IMR-90 (cell line): ENCODE results near the gene HAGHL. TPM values are rescaled to one million over a fixed set of nuclear protein-coding genes. Genes with fewer than 3 reads are reported as not detected.

ENCODE experiments used
- ATAC-seq: fragments of 200-7000 bp; cut with Tn5 transposase; 2 replicates; pipeline ENCODE4 v1.9.1; 2020; ENCODE audit warnings: low read depth, mild to moderate bottlenecking, moderate library complexity
- BruUV-seq: library from RNA; stranded (reverse); fragments of 400-500 nt; replicated peaks from 2 replicates; lab custom pipeline; 2021; lab: Mats Ljungman, UMichigan
- CTCF ChIA-PET: fragments of 300-600 bp; formaldehyde crosslinking; extraction: SDS; loops from one replicate; lab custom pipeline; 2021; ENCODE audit warnings: antibody characterized with exemption; lab: Yijun Ruan, JAX
- POLR2A ChIA-PET: fragments of 300-600 bp; sonication (Branson Sonifier 250); formaldehyde crosslinking; loops from one replicate; lab custom pipeline; 2022; ENCODE audit warnings: antibody characterized with exemption; ENCODE audit not compliant: unreplicated experiment; lab: Charles Lee
- DNase-seq: peaks from one replicate; pipeline ENCODE4 v3.0.0; 2013
- H2AFZ ChIP-seq: replicated peaks from 2 replicates; pipeline ENCODE3; 2013; ENCODE audit warnings: low read length, mild to moderate bottlenecking; ENCODE audit not compliant: poor library complexity
- H2AK5ac ChIP-seq: 2 replicates; pipeline ENCODE4 v1.6.1; 2013; ENCODE audit warnings: low read depth, low read length, inconsistent platforms
- H2AK9ac ChIP-seq: replicated peaks from 2 replicates; pipeline ENCODE3; 2013; ENCODE audit warnings: mild to moderate bottlenecking, low read depth, low read length, moderate library complexity; ENCODE audit not compliant: poor library complexity
- H2BK120ac ChIP-seq: 2 replicates; pipeline ENCODE4 v1.6.1; 2013; ENCODE audit warnings: low read depth, low read length, inconsistent platforms
- H2BK15ac ChIP-seq: 3 replicates; pipeline ENCODE4 v1.6.1; 2013; ENCODE audit warnings: low read depth, low read length, inconsistent platforms
- H2BK20ac ChIP-seq: 2 replicates; pipeline ENCODE4 v1.6.1; 2013; ENCODE audit warnings: low read depth, mild to moderate bottlenecking, inconsistent platforms, low read length, moderate library complexity
- H2BK5ac ChIP-seq: 2 replicates; pipeline ENCODE4 v1.6.1; 2013; ENCODE audit warnings: mild to moderate bottlenecking, low read depth, low read length, inconsistent platforms; ENCODE audit not compliant: poor library complexity, severe bottlenecking
- H3K14ac ChIP-seq: replicated peaks from 2 replicates; pipeline ENCODE4 v1.6.1; 2013; ENCODE audit warnings: low read depth, low read length, inconsistent platforms
- H3K18ac ChIP-seq: 2 replicates; pipeline ENCODE4 v1.6.1; 2013; ENCODE audit warnings: low read depth, low read length, control low read depth
- H3K23ac ChIP-seq: 2 replicates; pipeline ENCODE4 v1.6.1; 2013; ENCODE audit warnings: low read depth, low read length, inconsistent platforms
- H3K27ac ChIP-seq: 2 replicates; pipeline ENCODE4 v1.5.1; 2013; ENCODE audit warnings: mild to moderate bottlenecking, control low read depth, low read length; ENCODE audit not compliant: insufficient read depth
- H3K27me3 ChIP-seq: 2 replicates; pipeline ENCODE4 v1.6.1; 2013; ENCODE audit warnings: low read length; ENCODE audit not compliant: control insufficient read depth, insufficient read depth
- H3K36me3 ChIP-seq: 2 replicates; pipeline ENCODE4 v1.6.1; 2013; ENCODE audit warnings: low read length, mixed read lengths; ENCODE audit not compliant: control insufficient read depth, insufficient read depth
- H3K4ac ChIP-seq: 2 replicates; pipeline ENCODE4 v1.6.1; 2013; ENCODE audit warnings: low read depth, low read length, inconsistent platforms
- H3K4me1 ChIP-seq: 2 replicates; pipeline ENCODE4 v1.6.1; 2013; ENCODE audit warnings: low read length, mixed read lengths; ENCODE audit not compliant: control insufficient read depth, insufficient read depth
- H3K4me2 ChIP-seq: 2 replicates; pipeline ENCODE4 v1.6.1; 2013; ENCODE audit warnings: low read depth, mild to moderate bottlenecking, control low read depth, low read length, moderate library complexity
- H3K4me3 ChIP-seq: 2 replicates; pipeline ENCODE4 v1.5.1; 2013; ENCODE audit warnings: low read depth, mild to moderate bottlenecking, control low read depth, low read length, moderate library complexity; ENCODE audit not compliant: insufficient read depth
- H3K56ac ChIP-seq: 2 replicates; pipeline ENCODE4 v1.6.1; 2013; ENCODE audit warnings: low read length, inconsistent platforms; ENCODE audit not compliant: insufficient read depth; ENCODE audit errors: extremely low read depth
- H3K79me1 ChIP-seq, 2 experiments: 2 replicates each; pipeline ENCODE4 v1.6.1; 2013; ENCODE audit warnings: low read length in 2 of 2, inconsistent platforms in 1 of 2, low read depth in 1 of 2
- H3K9ac ChIP-seq: 2 replicates; pipeline ENCODE4 v1.6.1; 2013; ENCODE audit warnings: low read depth, low read length, control low read depth
- H3K9me1 ChIP-seq: 2 replicates; pipeline ENCODE4 v1.6.1; 2013; ENCODE audit warnings: low read length, inconsistent platforms; ENCODE audit not compliant: insufficient read depth
- H3K9me3 ChIP-seq: 2 replicates; pipeline ENCODE4 v1.6.1; 2013; ENCODE audit warnings: low read length; ENCODE audit not compliant: control insufficient read depth, insufficient read depth
- H4K20me1 ChIP-seq: 2 replicates; pipeline ENCODE4 v1.6.1; 2013; ENCODE audit warnings: low read length, inconsistent platforms; ENCODE audit not compliant: insufficient read depth
- H4K5ac ChIP-seq: 2 replicates; pipeline ENCODE4 v1.6.1; 2013; ENCODE audit warnings: mild to moderate bottlenecking, low read depth, low read length, control low read depth
- H4K8ac ChIP-seq, 2 experiments: 2 replicates each; pipeline ENCODE4 v1.6.1; 2013; ENCODE audit warnings: low read depth in 2 of 2, low read length in 2 of 2, control low read depth in 1 of 2, inconsistent platforms in 1 of 2
- H4K91ac ChIP-seq: 2 replicates; pipeline ENCODE4 v1.6.1; 2013; ENCODE audit warnings: low read depth, low read length, inconsistent platforms; ENCODE audit not compliant: insufficient read depth
- FOS ChIP-seq: fragments of 150-350 bp; IDR thresholded peaks from 2 replicates; pipeline ENCODE4 v1.6.1; 2016; ENCODE audit warnings: low read depth, low read length
- WGBS, 2 experiments: methylation state at CpG; one replicate each; pipeline versions ENCODE4 v1.1.5 to v1.1.7; 2013; ENCODE audit warnings: missing lambda C conversion rate in 2 of 2; ENCODE audit not compliant: insufficient read length in 1 of 2; ENCODE audit errors: extremely low coverage in 2 of 2; 5-methylcytosine and 5-hydroxymethylcytosine counted together
- dilution Hi-C: fragments of 300-500 bp; cut with HindIII; formaldehyde crosslinking; loops from one replicate; pipeline ENCODE4 v1.14.3; 2018; ENCODE audit warnings: low sequenced_read_pairs; ENCODE audit not compliant: unreplicated experiment
- in situ Hi-C: fragments of 300-500 bp; cut with MboI; formaldehyde crosslinking; loops from 3 replicates; pipeline ENCODE4 v1.14.3; 2019; ENCODE audit warnings: low sequenced_read_pairs, inconsistent platforms, mixed read lengths
- intact Hi-C: fragments of 100-400 bp; cut with micrococcal nuclease; formaldehyde crosslinking; loops from 2 replicates; pipeline ENCODE4 v1.10.0; 2022
- polyA plus RNA-seq, 3 experiments: library from polyadenylated mRNA; depleted of rRNA; stranded (reverse); fragments of >200 nt; gene quantifications; 2 replicates each; pipeline ENCODE4 v1.2.3, GENCODE V29; 2012; ENCODE audit warnings: low replicate concordance in 1 of 3
- total RNA-seq: library from RNA; depleted of rRNA; stranded (reverse); fragments of >200 nt; gene quantifications from 2 replicates; pipeline ENCODE4 v1.2.3, GENCODE V29; 2012
- TF ChIP-seq, protein P1 (sequence below): conservative IDR thresholded peaks from 2 replicates; pipeline ENCODE4 v1.5.1; 2012; ENCODE audit warnings: mild to moderate bottlenecking, low read depth, low read length, improper control_type of control experiment

HAGHL gene
- total and polyA plus RNA-seq, 2 of the 4 experiments (the other 2 are of a cell fraction), result 3.0 to 12.5 TPM

DNA sequence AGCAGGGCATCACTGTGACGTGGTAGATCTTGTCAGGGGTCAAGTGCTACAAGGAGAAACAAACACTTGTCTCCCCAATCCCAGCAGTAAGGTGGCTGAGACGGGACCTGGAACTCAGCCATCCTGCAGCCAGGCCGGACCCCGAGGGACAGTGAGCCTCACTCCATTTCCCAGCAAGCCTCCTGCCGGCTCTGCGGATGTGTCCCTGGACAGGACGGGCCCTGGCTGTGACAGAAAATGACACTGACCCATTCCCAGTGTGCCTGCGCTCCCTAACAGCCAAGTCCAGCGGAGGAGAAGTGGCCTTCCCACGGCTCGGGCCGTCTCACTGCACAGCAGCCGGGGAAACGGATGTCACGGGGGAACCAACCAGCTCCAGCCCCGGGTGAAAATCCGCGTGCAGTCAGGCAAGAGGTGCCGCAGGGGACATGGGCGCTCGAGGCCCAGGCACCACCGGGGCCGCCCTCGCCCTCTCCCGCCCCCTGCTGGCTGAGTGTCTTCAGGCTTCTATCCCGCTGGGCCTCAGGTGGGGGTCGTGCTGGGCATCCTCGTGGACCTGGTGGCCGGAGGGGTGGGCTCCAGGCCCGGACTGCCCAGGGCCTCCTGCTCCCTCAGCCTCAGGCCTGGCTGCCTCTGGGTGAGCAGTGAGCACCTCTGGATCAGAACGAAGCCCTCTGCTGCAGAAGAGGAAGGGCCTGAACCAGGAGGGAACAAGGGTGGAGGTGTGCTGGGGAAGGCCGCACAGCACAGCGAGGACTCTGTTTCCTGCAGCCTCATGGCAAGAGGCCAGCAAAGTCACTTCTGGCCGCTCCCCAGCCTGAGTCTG is 6.7 kb downstream of the HAGHL start:
- Histone ChIP-seq H3K18ac (no peak overlapping the region), H3K27ac (no peak overlapping the region), H4K5ac (no peak overlapping the region), H2BK15ac (no peak overlapping the region), H2AFZ (no peak overlapping the region), H3K4ac (no peak overlapping the region), H2BK5ac (no peak overlapping the region), H3K36me3 (peaks cover 49% of the 10 kb centered on the region), H3K56ac (no peak overlapping the region), H3K27me3 (no peaks in the 10 kb centered on the region), H4K20me1 (peaks cover under 1% of the 10 kb centered on the region; the same call in 1 of the 2 replicates), H3K4me3 (no peak overlapping the region), H3K23ac (no peak overlapping the region), H3K79me1 (peaks cover 0 to 4% of the 10 kb centered on the region in 2 experiments; a peak in 1 of 4 replicates), H3K4me1 (peaks cover under 1% of the 10 kb centered on the region), H3K14ac (no peak overlapping the region), H3K9me3 (no peaks in the 10 kb centered on the region), H2BK20ac (no peak overlapping the region), H4K8ac (no peak overlapping the region), H2AK9ac (peak overlapping the region; percentile 65), H3K4me2 (no peak overlapping the region), H2BK120ac (no peak overlapping the region), H2AK5ac (no peak overlapping the region), H3K9ac (no peak overlapping the region), H3K9me1 (no peaks in the 10 kb centered on the region), H4K91ac (no peak overlapping the region)
- intact Hi-C loops, result no loop called here
- in situ Hi-C loops, result no loop called here
- dilution Hi-C loops, result no loop called here
- ChIA-PET POLR2A (no interaction called here), CTCF (no interaction called here)
- ATAC-seq (no peak), DNase-seq (no peak)
- TF ChIP-seq, protein P1, sequence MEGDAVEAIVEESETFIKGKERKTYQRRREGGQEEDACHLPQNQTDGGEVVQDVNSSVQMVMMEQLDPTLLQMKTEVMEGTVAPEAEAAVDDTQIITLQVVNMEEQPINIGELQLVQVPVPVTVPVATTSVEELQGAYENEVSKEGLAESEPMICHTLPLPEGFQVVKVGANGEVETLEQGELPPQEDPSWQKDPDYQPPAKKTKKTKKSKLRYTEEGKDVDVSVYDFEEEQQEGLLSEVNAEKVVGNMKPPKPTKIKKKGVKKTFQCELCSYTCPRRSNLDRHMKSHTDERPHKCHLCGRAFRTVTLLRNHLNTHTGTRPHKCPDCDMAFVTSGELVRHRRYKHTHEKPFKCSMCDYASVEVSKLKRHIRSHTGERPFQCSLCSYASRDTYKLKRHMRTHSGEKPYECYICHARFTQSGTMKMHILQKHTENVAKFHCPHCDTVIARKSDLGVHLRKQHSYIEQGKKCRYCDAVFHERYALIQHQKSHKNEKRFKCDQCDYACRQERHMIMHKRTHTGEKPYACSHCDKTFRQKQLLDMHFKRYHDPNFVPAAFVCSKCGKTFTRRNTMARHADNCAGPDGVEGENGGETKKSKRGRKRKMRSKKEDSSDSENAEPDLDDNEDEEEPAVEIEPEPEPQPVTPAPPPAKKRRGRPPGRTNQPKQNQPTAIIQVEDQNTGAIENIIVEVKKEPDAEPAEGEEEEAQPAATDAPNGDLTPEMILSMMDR, result 0 out of 2 replicates have a peak, but pooled peaks have one; percentile 20
- TF ChIP-seq FOS, result no peak
- BruUV-seq, result no TSS peak
- 84% methylated on average over 11 of the region's 34 CpGs; no CpG with 5 or more reads in 1 of the 2 experiments for WGBS, 2 experiments
